MG63 (cell line): Measurements from ENCODE around the gene ECHDC3. TPM values are rescaled to one million over a fixed set of nuclear protein-coding genes. Genes with fewer than 3 reads are reported as not detected.
A peak's percentile ranks its signal among the peaks of the same experiment; 100 is the strongest.
"Not testable (repeated sequence)": the region's sequence is repeated elsewhere in the genome, so short reads cannot be mapped to it uniquely, and the experiment has no call there.

ENCODE experiments used
- DNase-seq: peaks from one replicate; pipeline ENCODE4 v3.0.0-alpha.2; 2020
- H3K27me3 ChIP-seq: fragments of 250-450 bp; sonication (Bioruptor Pico); 2 replicates; pipeline ENCODE4 v1.5.1; 2020; ENCODE audit warnings: mild to moderate bottlenecking, moderate library complexity
- H3K36me3 ChIP-seq: fragments of 250-450 bp; sonication (Bioruptor Pico); 2 replicates; pipeline ENCODE4 v1.5.1; 2020; ENCODE audit warnings: mild to moderate bottlenecking, moderate library complexity
- H3K4me3 ChIP-seq: fragments of 250-450 bp; sonication (Bioruptor Pico); 2 replicates; pipeline ENCODE4 v1.5.1; 2020; ENCODE audit warnings: mild to moderate bottlenecking, moderate library complexity
- H3K9me3 ChIP-seq: fragments of 250-450 bp; sonication (Bioruptor Pico); 2 replicates; pipeline ENCODE4 v1.5.1; 2020; ENCODE audit warnings: mild to moderate bottlenecking, moderate library complexity
- total RNA-seq: library from RNA; depleted of rRNA; stranded (reverse); fragments of >200 nt; shearing (Covaris generic); gene quantifications from 2 replicates; pipeline ENCODE4 v1.2.3, GENCODE V29; 2014; ENCODE audit warnings: low replicate concordance

Gene ECHDC3
- total RNA-seq, 1 experiment from 2014 or later: 63.9 TPM

GRCh38 chr10:11713186-11713743 lies 28.9 kb upstream of the ECHDC3 start:
- DNase-seq: no peak
- Histone ChIP-seq H3K27me3 (no peaks in the 10 kb centered on the region), H3K36me3 (no peaks in the 10 kb centered on the region), H3K9me3 (no peaks in the 10 kb centered on the region), H3K4me3 (no peak overlapping the region)

- DNase-seq: no peak
- Histone ChIP-seq H3K36me3 (no peaks in the 10 kb centered on the region), H3K27me3 (no peaks in the 10 kb centered on the region), H3K4me3 (no peak overlapping the region), H3K9me3 (no peaks in the 10 kb centered on the region)
Observed at GRCh38 chr10:11713963-11714362, 28.2 kb upstream of the ECHDC3 start.

- no peak for DNase-seq
- no peaks in the 10 kb centered on the region for H3K36me3 ChIP-seq
- no peaks in the 10 kb centered on the region for H3K9me3 ChIP-seq
- no peaks in the 10 kb centered on the region for H3K27me3 ChIP-seq
- no peak overlapping the region for H3K4me3 ChIP-seq
Observed at GRCh38 chr10:11714750-11715365, 27.3 kb upstream of the ECHDC3 start.

- Histone ChIP-seq H3K36me3 (no peaks in the 10 kb centered on the region), H3K9me3 (no peaks in the 10 kb centered on the region), H3K27me3 (no peaks in the 10 kb centered on the region), H3K4me3 (no peak overlapping the region)
- DNase-seq: peak; percentile 17
Observed at GRCh38 chr10:11715815-11716494, 26.2 kb upstream of the ECHDC3 start.

GRCh38 chr10:11716686-11717085 lies 25.5 kb upstream of the ECHDC3 start:
- DNase-seq: no peak
- Histone ChIP-seq H3K36me3 (no peaks in the 10 kb centered on the region), H3K4me3 (no peak overlapping the region), H3K9me3 (no peaks in the 10 kb centered on the region), H3K27me3 (no peaks in the 10 kb centered on the region)

- no peak for DNase-seq
- Histone ChIP-seq H3K36me3 (no peaks in the 10 kb centered on the region), H3K27me3 (0 out of 2 replicates have a peak, but pooled peaks cover 2% of the 10 kb centered on the region), H3K4me3 (no peak overlapping the region), H3K9me3 (no peaks in the 10 kb centered on the region)
Observed at GRCh38 chr10:11719496-11720259, 22.5 kb upstream of the ECHDC3 start.

GRCh38 chr10:11720260-11720741 lies 21.9 kb upstream of the ECHDC3 start:
- Histone ChIP-seq H3K9me3 (no peaks in the 10 kb centered on the region), H3K4me3 (no peak overlapping the region), H3K27me3 (0 out of 2 replicates have a peak, but pooled peaks cover 2% of the 10 kb centered on the region), H3K36me3 (no peaks in the 10 kb centered on the region)
- DNase-seq: no peak

- no peak overlapping the region for H3K4me3 ChIP-seq
- no peaks in the 10 kb centered on the region for H3K9me3 ChIP-seq
- no peaks in the 10 kb centered on the region for H3K36me3 ChIP-seq
- DNase-seq: no peak
- 0 out of 2 replicates have a peak, but pooled peaks cover 2% of the 10 kb centered on the region for H3K27me3 ChIP-seq
Observed at GRCh38 chr10:11721806-11722205, 20.4 kb upstream of the ECHDC3 start.

- Histone ChIP-seq H3K27me3 (0 out of 2 replicates have a peak, but pooled peaks cover 2% of the 10 kb centered on the region), H3K9me3 (no peaks in the 10 kb centered on the region), H3K36me3 (no peaks in the 10 kb centered on the region), H3K4me3 (no peak overlapping the region)
- no peak for DNase-seq
Observed at GRCh38 chr10:11723359-11723758, 18.8 kb upstream of the ECHDC3 start.

GRCh38 chr10:11724938-11725776 lies 17.0 kb upstream of the ECHDC3 start:
- Histone ChIP-seq H3K27me3 (0 out of 2 replicates have a peak, but pooled peaks cover 2% of the 10 kb centered on the region), H3K36me3 (no peaks in the 10 kb centered on the region), H3K4me3 (no peak overlapping the region), H3K9me3 (no peaks in the 10 kb centered on the region)
- no peak for DNase-seq

- H3K9me3 ChIP-seq: no peaks in the 10 kb centered on the region
- H3K36me3 ChIP-seq: no peaks in the 10 kb centered on the region
- DNase-seq: no peak
- 0 out of 2 replicates have a peak, but pooled peaks cover 2% of the 10 kb centered on the region for H3K27me3 ChIP-seq
- H3K4me3 ChIP-seq: no peak overlapping the region
Observed at GRCh38 chr10:11725912-11726311, 16.3 kb upstream of the ECHDC3 start.

GRCh38 chr10:11727563-11727962 lies 14.6 kb upstream of the ECHDC3 start:
- Histone ChIP-seq H3K27me3 (0 out of 2 replicates have a peak, but pooled peaks cover 2% of the 10 kb centered on the region), H3K4me3 (no peak overlapping the region), H3K9me3 (no peaks in the 10 kb centered on the region), H3K36me3 (no peaks in the 10 kb centered on the region)
- DNase-seq: no peak

- Histone ChIP-seq H3K4me3 (no peak overlapping the region), H3K9me3 (no peaks in the 10 kb centered on the region), H3K27me3 (0 out of 2 replicates have a peak, but pooled peaks cover 2% of the 10 kb centered on the region), H3K36me3 (no peaks in the 10 kb centered on the region)
- DNase-seq: no peak
Observed at GRCh38 chr10:11728353-11728752, 13.8 kb upstream of the ECHDC3 start.

GRCh38 chr10:11729790-11730315 lies 12.3 kb upstream of the ECHDC3 start:
- H3K36me3 ChIP-seq: no peaks in the 10 kb centered on the region
- H3K4me3 ChIP-seq: no peak overlapping the region
- no peaks in the 10 kb centered on the region for H3K9me3 ChIP-seq
- H3K27me3 ChIP-seq: no peaks in the 10 kb centered on the region
- no peak for DNase-seq

- H3K27me3 ChIP-seq: no peaks in the 10 kb centered on the region
- DNase-seq: no peak
- H3K4me3 ChIP-seq: no peak overlapping the region
- no peaks in the 10 kb centered on the region for H3K36me3 ChIP-seq
- no peaks in the 10 kb centered on the region for H3K9me3 ChIP-seq
Observed at GRCh38 chr10:11730779-11731178, 11.4 kb upstream of the ECHDC3 start.

GRCh38 chr10:11736767-11737166 lies 5.4 kb upstream of the ECHDC3 start:
- not testable (repeated sequence) for H3K9me3 ChIP-seq, H3K4me3 ChIP-seq, H3K27me3 ChIP-seq, H3K36me3 ChIP-seq, DNase-seq
